SK-N-SH (cell line): ENCODE data around the gene PCLO.

Experiments used
- CTCF ChIP-seq: fragments of 200-600 bp; sonication (generic); IDR thresholded peaks from 2 replicates; pipeline ENCODE4 v1.6.1; 2017; ENCODE audit warnings: antibody characterized with exemption, mild to moderate bottlenecking, moderate library complexity
- RAD21 ChIP-seq: IDR thresholded peaks from 2 replicates; pipeline ENCODE4 v1.6.1; 2012; ENCODE audit warnings: mild to moderate bottlenecking, low read length
- RCOR1 ChIP-seq: fragments of 150-350 bp; IDR thresholded peaks from 2 replicates; pipeline ENCODE4 v1.6.1; 2017; ENCODE audit warnings: antibody characterized with exemption, low read length
- RXRA ChIP-seq: IDR thresholded peaks from 2 replicates; pipeline ENCODE4 v1.4.0; 2012; ENCODE audit warnings: low read depth, mild to moderate bottlenecking, borderline replicate concordance
- SMC3 ChIP-seq: IDR thresholded peaks from 2 replicates; pipeline ENCODE4 v1.6.1; 2012; ENCODE audit warnings: low read depth, low read length, improper control_type of control experiment
- USF1 ChIP-seq: IDR thresholded peaks from 2 replicates; pipeline ENCODE4 v1.4.0; 2012; ENCODE audit warnings: low read depth, borderline replicate concordance
- YY1 ChIP-seq: IDR thresholded peaks from 2 replicates; pipeline ENCODE4 v1.4.0; 2012; ENCODE audit warnings: low read depth, mild to moderate bottlenecking
- ZBTB33 ChIP-seq: IDR thresholded peaks from 2 replicates; pipeline ENCODE4 v1.4.0; 2012; ENCODE audit warnings: low read depth, borderline replicate concordance

- TF ChIP-seq USF1, result no peak
- TF ChIP-seq CTCF, result no peak
- TF ChIP-seq RCOR1, result no peak
- no peak for TF ChIP-seq RXRA
- TF ChIP-seq SMC3, result no peak
- TF ChIP-seq RAD21, result no peak
- no peak for TF ChIP-seq YY1
- no peak for TF ChIP-seq ZBTB33
Measured at GRCh38 chr7:83085299-83085698, 77.4 kb downstream of the PCLO start.
